Thoracic aorta (tissue), 2 donors: ENCODE results near the gene PTCSC3. TPM values are rescaled to one million over a fixed set of nuclear protein-coding genes. Genes with fewer than 3 reads are reported as not detected.

ENCODE experiments used
- ATAC-seq: fragments of 150-250 bp; one replicate; pipeline ENCODE4 v1.8.0; 2017; ENCODE audit warnings: low read depth; ENCODE audit not compliant: insufficient number of reproducible peaks, low FRiP score
- DNase-seq: peaks from one replicate; pipeline ENCODE4 v3.0.0-alpha.2; 2020; ENCODE audit warnings: low spot score
- H3K27ac ChIP-seq, 2 donors: fragments of 200-600 bp; sonication (generic); 1 replicate in 1 of 2; 2 replicates in 1 of 2; pipeline ENCODE4 v1.5.1; 2016; ENCODE audit warnings: mild to moderate bottlenecking in 2 of 2, moderate library complexity in 2 of 2
- H3K27me3 ChIP-seq: fragments of 200-600 bp; sonication (generic); replicated peaks from 2 replicates; pipeline ENCODE4 v1.6.0; 2016; ENCODE audit warnings: mild to moderate bottlenecking; ENCODE audit not compliant: insufficient read depth
- H3K36me3 ChIP-seq: fragments of 200-600 bp; sonication (generic); one replicate; pipeline ENCODE4 v1.5.1; 2016
- H3K4me1 ChIP-seq, 2 donors: fragments of 200-600 bp; sonication (generic); 1 replicate in 1 of 2; 2 replicates in 1 of 2; pipeline versions ENCODE4 v1.5.1 to v1.6.0; 2016; ENCODE audit warnings: low read depth in 2 of 2, mild to moderate bottlenecking in 1 of 2; ENCODE audit not compliant: control insufficient read depth in 1 of 2
- H3K4me3 ChIP-seq: fragments of 200-600 bp; sonication (generic); 2 replicates; pipeline ENCODE4 v1.5.1; 2016; ENCODE audit warnings: mild to moderate bottlenecking
- H3K9me3 ChIP-seq: fragments of 200-600 bp; sonication (generic); 2 replicates; pipeline ENCODE4 v1.5.1; 2016
- total RNA-seq, 2 donors: library from RNA; depleted of rRNA; stranded (reverse); fragments of >200 nt; gene quantifications; one replicate each; pipeline versions ENCODE4 v1.1.0 to v1.2.3, GENCODE V29; 2016
- TF ChIP-seq, protein P1 (sequence below): fragments of 200-600 bp; sonication (generic); IDR thresholded peaks from one replicate; pipeline ENCODE4 v1.5.1; 2019; ENCODE audit warnings: antibody characterized with exemption

PTCSC3 gene
- total RNA-seq, 2 donors from 2014 or later: not detected

DNA sequence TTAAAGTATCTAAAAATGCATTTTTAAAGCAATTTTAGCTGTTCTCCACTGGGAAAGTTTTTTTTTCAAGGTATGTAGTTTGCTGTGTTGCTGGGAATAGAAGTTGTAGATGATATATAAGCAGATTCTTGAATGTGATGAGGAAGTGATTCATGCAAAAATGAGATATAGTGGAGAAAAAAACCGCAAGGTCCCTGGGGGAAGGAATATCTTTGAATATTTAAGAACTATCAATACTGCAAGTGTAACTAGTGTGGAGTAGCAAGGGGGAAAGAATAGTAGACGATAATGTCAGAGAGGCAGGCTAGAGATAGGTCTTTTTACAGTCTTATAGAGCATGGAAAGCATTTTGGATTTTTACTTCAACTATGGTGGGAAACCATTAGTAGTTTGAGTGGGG, 42.5 kb downstream of the PTCSC3 start:
- H3K4me1 ChIP-seq: no peaks in the 10 kb centered on the region
- H3K9me3 ChIP-seq: no peaks in the 10 kb centered on the region
- ATAC-seq (no peak), DNase-seq (no peak)
- H3K27ac ChIP-seq: no peak overlapping the region
- no peaks in the 10 kb centered on the region for H3K27me3 ChIP-seq
- H3K36me3 ChIP-seq: no peaks in the 10 kb centered on the region
- H3K4me3 ChIP-seq: no peak overlapping the region
- TF ChIP-seq, protein P1, sequence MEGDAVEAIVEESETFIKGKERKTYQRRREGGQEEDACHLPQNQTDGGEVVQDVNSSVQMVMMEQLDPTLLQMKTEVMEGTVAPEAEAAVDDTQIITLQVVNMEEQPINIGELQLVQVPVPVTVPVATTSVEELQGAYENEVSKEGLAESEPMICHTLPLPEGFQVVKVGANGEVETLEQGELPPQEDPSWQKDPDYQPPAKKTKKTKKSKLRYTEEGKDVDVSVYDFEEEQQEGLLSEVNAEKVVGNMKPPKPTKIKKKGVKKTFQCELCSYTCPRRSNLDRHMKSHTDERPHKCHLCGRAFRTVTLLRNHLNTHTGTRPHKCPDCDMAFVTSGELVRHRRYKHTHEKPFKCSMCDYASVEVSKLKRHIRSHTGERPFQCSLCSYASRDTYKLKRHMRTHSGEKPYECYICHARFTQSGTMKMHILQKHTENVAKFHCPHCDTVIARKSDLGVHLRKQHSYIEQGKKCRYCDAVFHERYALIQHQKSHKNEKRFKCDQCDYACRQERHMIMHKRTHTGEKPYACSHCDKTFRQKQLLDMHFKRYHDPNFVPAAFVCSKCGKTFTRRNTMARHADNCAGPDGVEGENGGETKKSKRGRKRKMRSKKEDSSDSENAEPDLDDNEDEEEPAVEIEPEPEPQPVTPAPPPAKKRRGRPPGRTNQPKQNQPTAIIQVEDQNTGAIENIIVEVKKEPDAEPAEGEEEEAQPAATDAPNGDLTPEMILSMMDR: no peak

GRCh38 chr14:36132826-36133225, 43.7 kb downstream of the PTCSC3 start:
- no peak overlapping the region for H3K27ac ChIP-seq
- H3K4me1 ChIP-seq: no peaks in the 10 kb centered on the region
- DNase-seq (no peak), ATAC-seq (no peak)
- no peaks in the 10 kb centered on the region for H3K9me3 ChIP-seq
- H3K27me3 ChIP-seq: no peaks in the 10 kb centered on the region
- H3K4me3 ChIP-seq: no peak overlapping the region
- H3K36me3 ChIP-seq: no peaks in the 10 kb centered on the region
- TF ChIP-seq, protein P1: no peak

DNA sequence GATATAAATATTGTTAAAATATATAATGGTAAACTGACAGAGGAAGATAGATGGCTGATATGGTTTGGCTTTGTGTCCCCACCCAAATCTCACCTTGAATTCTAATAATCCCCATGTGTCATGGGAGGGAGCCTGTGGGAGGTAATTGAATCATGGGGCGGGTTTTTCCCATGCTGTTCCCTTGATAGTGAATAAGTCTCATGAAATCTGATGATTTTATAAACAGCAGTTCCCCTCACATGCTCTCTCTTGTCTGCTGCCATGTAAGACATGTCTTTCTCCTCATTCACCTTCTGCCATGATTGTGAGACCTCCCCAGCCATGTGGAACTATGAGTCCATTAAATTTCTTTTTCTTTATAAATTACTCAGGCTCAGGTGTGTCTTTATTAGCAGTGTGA, 46.3 kb downstream of the PTCSC3 start:
- Histone ChIP-seq H3K27ac (no peak overlapping the region), H3K4me3 (no peak overlapping the region), H3K9me3 (no peaks in the 10 kb centered on the region), H3K27me3 (no peaks in the 10 kb centered on the region), H3K36me3 (no peaks in the 10 kb centered on the region), H3K4me1 (no peaks in the 10 kb centered on the region)
- DNase-seq: no peak
- TF ChIP-seq, protein P1: no peak
- ATAC-seq: no peak

DNA sequence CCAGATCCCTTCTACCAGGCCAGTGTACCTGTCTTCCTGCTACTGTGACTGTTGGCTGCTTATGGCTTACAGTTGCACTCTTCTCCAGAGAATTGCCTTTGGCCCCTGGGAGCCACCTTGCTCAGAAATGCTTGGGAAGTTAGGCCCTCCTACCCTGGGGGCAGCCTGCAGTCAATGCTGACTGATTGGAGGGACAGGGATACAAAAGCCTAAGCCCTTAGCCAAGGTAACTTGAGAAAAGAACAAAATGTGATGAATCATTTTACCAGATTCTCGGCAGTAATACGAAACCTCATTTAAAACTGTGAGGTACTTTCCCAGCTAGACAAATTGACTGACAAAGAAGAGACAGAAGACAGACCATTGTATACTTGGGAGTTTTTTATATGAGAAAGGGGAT, 47.3 kb downstream of the PTCSC3 start:
- no peaks in the 10 kb centered on the region for H3K9me3 ChIP-seq
- TF ChIP-seq, protein P1: no peak
- H3K4me1 ChIP-seq: no peaks in the 10 kb centered on the region
- ATAC-seq (no peak), DNase-seq (no peak)
- no peak overlapping the region for H3K4me3 ChIP-seq
- no peak overlapping the region for H3K27ac ChIP-seq
- H3K27me3 ChIP-seq: no peaks in the 10 kb centered on the region
- H3K36me3 ChIP-seq: no peaks in the 10 kb centered on the region

DNA sequence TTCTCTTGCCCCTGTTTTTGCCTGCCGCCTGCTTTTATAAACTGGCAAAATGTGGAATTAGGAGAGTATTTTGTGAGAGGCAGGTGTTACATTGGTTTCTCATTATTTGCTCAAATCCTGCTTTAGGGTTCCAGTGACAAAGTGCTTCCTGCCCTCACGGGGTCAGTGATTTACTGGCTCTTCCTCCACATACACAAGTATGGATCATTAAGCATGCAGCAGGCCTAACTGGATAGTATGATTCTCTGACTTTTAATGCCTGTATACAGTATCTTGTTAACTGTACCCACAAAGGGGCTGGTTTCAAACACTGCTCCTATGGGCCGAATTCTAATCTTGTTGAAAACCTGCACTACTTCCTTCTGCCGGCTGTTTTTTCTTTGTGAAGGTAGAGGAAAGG, 63.2 kb downstream of the PTCSC3 start:
- Histone ChIP-seq H3K27ac (no peak overlapping the region), H3K4me1 (no peaks in the 10 kb centered on the region), H3K9me3 (no peaks in the 10 kb centered on the region), H3K36me3 (no peaks in the 10 kb centered on the region), H3K27me3 (no peaks in the 10 kb centered on the region), H3K4me3 (no peak overlapping the region)
- TF ChIP-seq, protein P1: no peak
- no peak for DNase-seq
- ATAC-seq: no peak
